NCI-H2196 (cell line): Measurements from ENCODE around the gene FNDC3B.
"Not testable (repeated sequence)": the region's sequence is repeated elsewhere in the genome, so short reads cannot be mapped to it uniquely, and the experiment has no call there.

Experiments used
- DNase-seq: peaks from one replicate; lab custom pipeline; 2025; ENCODE audit not compliant: unreplicated experiment; lab: John Stamatoyannopoulos, UW

Gene FNDC3B

GRCh38 chr3:172229462-172229861 lies 190.1 kb downstream of the FNDC3B start:
- no peak for DNase-seq

DNA sequence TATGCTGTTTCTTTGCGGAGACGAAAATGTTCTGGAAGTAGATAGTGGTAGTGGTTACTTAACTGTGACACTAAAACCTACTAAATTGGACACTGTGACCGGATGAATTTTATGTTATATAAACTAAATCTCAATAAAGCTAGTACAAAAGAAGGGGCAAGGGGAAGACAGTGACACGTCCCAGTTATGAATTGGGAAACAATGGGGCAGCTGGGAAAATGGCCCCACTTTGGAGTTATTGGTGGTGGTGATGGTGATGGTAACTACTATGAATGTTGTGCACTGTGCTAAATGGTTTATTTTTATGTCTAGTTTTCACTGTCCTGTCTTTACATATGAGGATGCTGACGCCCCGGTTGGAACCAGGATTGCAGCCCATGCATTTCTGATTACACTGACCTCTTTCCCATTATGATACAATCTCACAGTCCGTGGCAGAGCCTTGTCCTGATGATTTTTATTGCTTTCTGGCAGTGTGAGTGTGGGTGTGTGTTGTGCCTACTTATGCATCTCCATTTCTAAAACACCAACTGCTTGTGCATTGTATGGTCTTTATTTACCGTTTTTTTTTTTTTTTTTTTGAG lies 192.0 kb downstream of the FNDC3B start:
- no peak for DNase-seq

GRCh38 chr3:172232579-172233212 lies 193.3 kb downstream of the FNDC3B start:
- no peak for DNase-seq

GRCh38 chr3:172233474-172234277 lies 194.3 kb downstream of the FNDC3B start:
- DNase-seq, result no peak

DNA sequence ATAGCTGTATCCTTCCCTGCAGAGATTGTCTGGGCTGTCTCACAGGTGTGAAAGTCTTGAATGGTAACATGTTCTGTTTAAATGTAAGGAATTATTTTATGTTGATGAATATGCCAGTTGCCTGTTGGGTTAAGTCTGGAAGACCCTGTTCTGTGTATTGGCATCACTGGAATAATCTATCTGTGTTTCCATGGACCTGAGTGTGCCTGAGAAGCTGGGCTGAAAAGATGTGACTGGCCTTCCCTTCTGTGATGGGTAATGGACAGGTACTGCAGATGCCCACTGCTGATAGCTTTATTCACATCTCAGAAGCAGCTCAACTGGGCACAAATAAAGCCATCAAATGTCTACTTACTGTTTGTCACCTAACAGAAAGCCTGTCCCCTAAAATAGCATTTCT lies 196.3 kb downstream of the FNDC3B start:
- no peak for DNase-seq

- DNase-seq, result no peak
These were observed 197.7 kb downstream of the FNDC3B start for GRCh38 chr3:172236771-172237742.

DNA sequence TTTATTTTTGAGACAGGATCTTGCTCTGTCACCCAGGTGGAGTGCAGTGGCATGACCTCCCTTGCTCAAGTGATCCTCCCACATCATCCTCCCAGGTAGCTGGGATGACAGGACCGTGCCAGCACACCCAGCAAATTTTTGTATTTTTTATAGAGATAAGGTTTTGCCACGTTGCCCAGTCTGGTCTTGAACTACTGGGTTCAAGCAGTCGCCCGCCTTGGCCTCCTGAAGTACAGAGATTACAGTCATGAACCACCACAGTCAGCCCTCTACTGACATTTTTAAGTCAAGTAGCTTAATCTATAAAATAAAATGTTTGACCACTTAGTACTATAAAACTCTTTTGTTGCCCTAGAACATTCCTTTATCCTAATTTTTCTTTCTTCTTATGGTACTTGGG lies 198.8 kb downstream of the FNDC3B start:
- no peak for DNase-seq

DNA sequence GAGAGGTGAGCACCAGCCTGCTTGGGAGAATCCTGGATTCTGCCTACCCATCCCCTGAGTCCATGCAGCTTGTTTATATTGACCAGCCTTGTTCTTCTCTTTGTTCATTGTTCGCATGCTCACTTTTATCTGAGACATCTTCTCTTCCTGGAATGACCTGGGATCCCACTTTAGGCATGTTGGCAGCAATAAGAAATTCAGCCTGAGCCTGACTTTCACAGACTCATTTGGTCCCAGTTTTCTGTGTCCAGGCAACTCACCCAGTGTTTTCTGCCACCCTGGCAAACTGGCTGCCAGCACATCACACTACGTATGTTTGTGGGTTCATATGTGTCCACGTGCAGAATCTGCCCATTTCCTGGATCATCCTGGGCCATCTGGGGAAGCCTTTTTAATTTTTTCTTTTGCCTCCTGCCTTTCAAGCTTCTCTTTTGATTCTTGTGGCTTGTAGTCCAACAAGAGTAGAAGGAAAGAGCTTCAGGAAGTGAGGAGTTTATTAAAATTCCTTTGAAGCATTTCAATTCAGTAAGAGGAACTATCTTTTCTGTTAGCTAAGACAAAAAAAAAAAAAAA lies 199.9 kb downstream of the FNDC3B start:
- no peak for DNase-seq

- no peak for DNase-seq
These were observed 202.0 kb downstream of the FNDC3B start for GRCh38 chr3:172241405-172241804.

- DNase-seq, result not testable (repeated sequence)
These were observed 203.1 kb downstream of the FNDC3B start for GRCh38 chr3:172242471-172242870.

GRCh38 chr3:172243376-172243775 lies 204.0 kb downstream of the FNDC3B start:
- not testable (repeated sequence) for DNase-seq

- no peak for DNase-seq
These were observed 204.6 kb downstream of the FNDC3B start for GRCh38 chr3:172244011-172244410.

GRCh38 chr3:172245241-172245640 lies 205.9 kb downstream of the FNDC3B start:
- DNase-seq, result no peak

GRCh38 chr3:172246107-172246844 lies 206.9 kb downstream of the FNDC3B start:
- DNase-seq, result peak; percentile 60

GRCh38 chr3:172247525-172248274 lies 208.3 kb downstream of the FNDC3B start:
- no peak for DNase-seq

GRCh38 chr3:172249039-172249438 lies 209.7 kb downstream of the FNDC3B start:
- DNase-seq, result no peak

DNA sequence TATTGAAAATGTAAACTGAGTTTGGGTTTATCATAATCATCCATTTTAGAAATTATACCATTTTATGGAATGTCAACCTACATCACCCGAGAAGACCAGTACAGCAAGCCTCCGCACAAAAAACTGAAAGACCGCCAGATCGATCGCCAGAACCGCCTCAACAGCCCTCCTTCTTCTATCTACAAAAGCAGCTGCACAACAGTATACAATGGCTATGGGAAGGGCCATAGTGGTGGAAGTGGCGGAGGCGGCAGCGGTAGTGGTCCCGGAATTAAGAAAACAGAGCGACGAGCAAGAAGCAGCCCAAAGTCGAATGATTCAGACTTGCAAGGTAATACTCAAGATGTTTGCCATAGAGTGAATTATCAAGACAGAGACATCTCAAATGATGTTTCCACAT lies 211.8 kb downstream of the FNDC3B start:
- DNase-seq, result no peak

GRCh38 chr3:172253200-172253599 lies 213.8 kb downstream of the FNDC3B start:
- no peak for DNase-seq

- DNase-seq, result no peak
These were observed 215.2 kb downstream of the FNDC3B start for GRCh38 chr3:172254542-172254941.
